GM12878 (cell line): ENCODE data around the gene PID1. TPM values are rescaled to one million over a fixed set of nuclear protein-coding genes. Genes with fewer than 3 reads are reported as not detected.

Experiments used
- ATAC-seq: fragments of 200-7000 bp; cut with Tn5 transposase; 3 replicates; pipeline ENCODE4 v1.9.1; 2020; ENCODE audit warnings: mild to moderate bottlenecking, moderate library complexity
- BruUV-seq: library from RNA; stranded (reverse); fragments of 400-500 nt; replicated peaks from 2 replicates; lab custom pipeline; 2021; lab: Mats Ljungman, UMichigan
- CTCF ChIA-PET: fragments of 300-600 bp; sonication (Branson Sonifier 250); formaldehyde crosslinking; extraction: SDS; loops from one replicate; lab custom pipeline; 2021; ENCODE audit warnings: inconsistent platforms; lab: Yijun Ruan, JAX
- POLR2A ChIA-PET: fragments of 350-600 bp; formaldehyde crosslinking; extraction: SDS; loops from one replicate; lab custom pipeline; 2021; ENCODE audit warnings: inconsistent platforms; lab: Charles Lee
- RAD21 ChIA-PET: fragments of 300-600 bp; sonication (Branson Sonifier 250); formaldehyde crosslinking; loops from one replicate; lab custom pipeline; 2023; ENCODE audit warnings: antibody characterized with exemption; ENCODE audit not compliant: unreplicated experiment; lab: Charles Lee
- SMC1A ChIA-PET: fragments of 300-600 bp; sonication (Branson Sonifier 250); formaldehyde crosslinking; loops from one replicate; lab custom pipeline; 2023; ENCODE audit not compliant: unreplicated experiment, uncharacterized antibody; lab: Charles Lee
- DNase-seq: peaks from one replicate; pipeline ENCODE4 v3.0.0-alpha.2; 2011; ENCODE audit warnings: low read depth, low spot score
- FAIRE-seq: peaks from 3 replicates; lab custom pipeline; 2011; peaks lifted over from hg19 to GRCh38; lab: Jason Lieb, UNC
- H2AFZ ChIP-seq: 2 replicates; pipeline ENCODE4 v1.6.0; 2011; ENCODE audit warnings: low read depth, low read length, control low read depth; ENCODE audit not compliant: control insufficient read depth
- H3K27ac ChIP-seq: 2 replicates; pipeline ENCODE4 v1.5.1; 2011; ENCODE audit warnings: control low read depth; ENCODE audit not compliant: control insufficient read depth, insufficient read depth
- H3K27me3 ChIP-seq, 2 experiments: replicated peaks in 1 of 2; 2 replicates each; pipeline versions ENCODE4 v1.6.0 to v1.6.1; 2011; ENCODE audit warnings: low read length in 1 of 2; ENCODE audit not compliant: control insufficient read depth in 2 of 2, insufficient read depth in 2 of 2
- H3K36me3 ChIP-seq, 2 experiments: 2 replicates each; pipeline ENCODE4 v1.5.1; 2011; ENCODE audit warnings: low read length in 1 of 2; ENCODE audit not compliant: control insufficient read depth in 2 of 2, insufficient read depth in 2 of 2
- H3K4me1 ChIP-seq: 2 replicates; pipeline ENCODE4 v1.6.1; 2011; ENCODE audit warnings: mild to moderate bottlenecking, low read length, moderate library complexity, mixed read lengths; ENCODE audit not compliant: control insufficient read depth, insufficient read depth
- H3K4me2 ChIP-seq: 2 replicates; pipeline ENCODE4 v1.6.0; 2011; ENCODE audit warnings: control low read depth; ENCODE audit not compliant: control insufficient read depth, insufficient read depth
- H3K4me3 ChIP-seq: fragments of 200-600 bp; sonication (generic); 2 replicates; pipeline ENCODE4 v1.5.1; 2016
- H3K79me2 ChIP-seq: 2 replicates; pipeline ENCODE4 v1.6.0; 2011; ENCODE audit warnings: low read length; ENCODE audit not compliant: control insufficient read depth, insufficient read depth
- H3K9ac ChIP-seq: 2 replicates; pipeline ENCODE4 v1.8.0; 2011; ENCODE audit warnings: low read length, control low read depth, mixed read lengths; ENCODE audit not compliant: control insufficient read depth, insufficient read depth
- H3K9me3 ChIP-seq: replicated peaks from 3 replicates; pipeline ENCODE4 v1.5.1; 2011; ENCODE audit warnings: mild to moderate bottlenecking, low read length; ENCODE audit not compliant: control insufficient read depth, insufficient read depth
- H4K20me1 ChIP-seq: 2 replicates; pipeline ENCODE4 v1.6.0; 2011; ENCODE audit not compliant: control insufficient read depth, insufficient read depth
- ATF7 ChIP-seq: fragments of 450-650 bp; IDR thresholded peaks from 2 replicates; pipeline ENCODE4 v1.6.1; 2016; ENCODE audit warnings: low read depth, mild to moderate bottlenecking
- BCL11A ChIP-seq: IDR thresholded peaks from 2 replicates; pipeline ENCODE4 v1.6.1; 2011; ENCODE audit warnings: low read depth, low read length
- LARP7 ChIP-seq: fragments of 450-650 bp; IDR thresholded peaks from 2 replicates; pipeline ENCODE4 v1.6.1; 2017; ENCODE audit warnings: mild to moderate bottlenecking
- MEF2B ChIP-seq: fragments of 450-650 bp; IDR thresholded peaks from 2 replicates; pipeline ENCODE4 v1.6.1; 2018; ENCODE audit warnings: mild to moderate bottlenecking, moderate library complexity; ENCODE audit not compliant: partially characterized antibody, poor library complexity, severe bottlenecking
- NFYA ChIP-seq: IDR thresholded peaks from 2 replicates; pipeline ENCODE4 v1.6.1; 2011; ENCODE audit warnings: low read depth, mild to moderate bottlenecking, low read length, improper control_type of control experiment, borderline replicate concordance
- NR2F1 ChIP-seq: fragments of 450-650 bp; conservative IDR thresholded peaks from 2 replicates; pipeline ENCODE4 v1.6.1; 2017; ENCODE audit warnings: mild to moderate bottlenecking
- SIN3A ChIP-seq: IDR thresholded peaks from 2 replicates; pipeline ENCODE4 v1.6.1; 2012; ENCODE audit warnings: low read depth, low read length, improper control_type of control experiment
- SMARCA5 ChIP-seq: fragments of 450-650 bp; IDR thresholded peaks from 2 replicates; pipeline ENCODE4 v1.6.1; 2017; ENCODE audit warnings: mild to moderate bottlenecking
- SPI1 ChIP-seq: IDR thresholded peaks from 2 replicates; pipeline ENCODE4 v1.6.1; 2011; ENCODE audit warnings: low read depth, mild to moderate bottlenecking, low read length, moderate library complexity, borderline replicate concordance; ENCODE audit not compliant: insufficient read depth
- SRF ChIP-seq, 2 experiments: IDR thresholded peaks; 2 replicates each; pipeline ENCODE4 v1.6.1; 2011; ENCODE audit warnings: low read depth in 2 of 2, low read length in 2 of 2, mild to moderate bottlenecking in 1 of 2, moderate library complexity in 1 of 2
- in situ Hi-C: fragments of 300-500 bp; cut with MboI; formaldehyde crosslinking; loops from 9 replicates; pipeline ENCODE4 v1.14.3; 2018; ENCODE audit warnings: mixed read lengths
- intact Hi-C: fragments of 100-400 bp; cut with micrococcal nuclease; formaldehyde crosslinking; loops from one replicate; pipeline ENCODE4 v1.14.2; 2022; ENCODE audit not compliant: unreplicated experiment
- polyA plus RNA-seq, 11 experiments: library from polyadenylated mRNA; depleted of rRNA in 4 of 11; unstranded in 6 of 11; stranded (reverse) in 5 of 11; fragments of >200 nt; fragmentation: Nextera tagmentation in 4 of 11; fragmentation: Illumina TruSeq in 1 of 11; extraction: Ambion mirVana in 4 of 11; extraction: Trizol in 1 of 11; gene quantifications; 1 replicate in 1 of 11; 2 replicates in 10 of 11; pipeline versions ENCODE4 v1.2.1 to v1.2.3, GENCODE V29; 2011 to 2016; ENCODE audit warnings: inconsistent platforms in 2 of 11, missing spikeins in 2 of 11, low read depth in 1 of 11
- total RNA-seq, 4 experiments: library from RNA; depleted of rRNA in 3 of 4; stranded (reverse); fragments of >200 nt in 3 of 4; fragmentation: Illumina TruSeq in 1 of 4; extraction: Trizol in 1 of 4; gene quantifications; 2 replicates each; pipeline versions ENCODE4 v1.2.1 to v1.2.3, GENCODE V29; 2013 to 2021
- TF ChIP-seq, protein P1 (sequence below): fragments of 450-650 bp; IDR thresholded peaks from 2 replicates; pipeline ENCODE4 v1.6.1; 2017; ENCODE audit warnings: borderline replicate concordance

The PID1 gene
- total and polyA plus RNA-seq, 10 of the 15 experiments (the other 5 are each of a cell fraction or from before 2014, with no cell fraction given), result not detected

DNA sequence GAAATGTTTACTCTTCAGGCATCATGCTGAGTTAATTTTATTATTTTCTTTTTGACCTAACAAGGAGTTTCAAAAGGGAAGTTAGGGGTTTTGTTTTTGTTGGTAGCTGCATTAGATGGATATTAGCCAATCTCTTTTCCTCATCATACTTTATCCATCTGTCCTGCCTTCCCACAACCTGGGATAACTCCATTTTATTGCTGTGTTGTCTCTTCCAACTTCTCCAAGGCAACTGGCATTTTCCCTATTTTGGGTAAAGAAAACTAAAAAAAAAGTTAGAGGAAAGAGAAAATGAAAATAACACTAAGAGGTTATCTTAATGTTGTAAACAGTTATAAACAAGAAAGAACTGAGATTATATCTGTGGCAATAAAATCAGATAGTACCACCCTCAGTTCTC lies 147.0 kb downstream of the PID1 start:
- Histone ChIP-seq H3K4me1 (peaks cover 3% of the 10 kb centered on the region), H2AFZ (no peak overlapping the region), H3K4me2 (no peak overlapping the region), H3K9me3 (no peaks in the 10 kb centered on the region; the same call in 1 of the 3 replicates), H3K4me3 (no peak overlapping the region), H3K79me2 (no peaks in the 10 kb centered on the region), H4K20me1 (no peaks in the 10 kb centered on the region), H3K27ac (no peak overlapping the region), H3K9ac (no peak overlapping the region), H3K27me3 (no peaks in the 10 kb centered on the region), H3K36me3 (no peaks in the 10 kb centered on the region)
- CTCF ChIA-PET, result no interaction called here
- in situ Hi-C loops, result no loop called here
- RAD21 ChIA-PET, result no interaction called here
- no peak for ATAC-seq
- no peak for FAIRE-seq
- intact Hi-C loops, result no loop called here
- no TSS peak for BruUV-seq
- SMC1A ChIA-PET, result no interaction called here
- TF ChIP-seq SRF (IDR thresholded peaks at IDR 0.05; ENCODE audit: low read depth in 2 of 2, low read length in 2 of 2) (no peak), MEF2B (no peak), ATF7 (no peak), BCL11A (no peak), SMARCA5 (no peak), SPI1 (no peak), LARP7 (no peak), NR2F1 (no peak), SIN3A (no peak), NFYA (no peak)
- TF ChIP-seq, protein P1, sequence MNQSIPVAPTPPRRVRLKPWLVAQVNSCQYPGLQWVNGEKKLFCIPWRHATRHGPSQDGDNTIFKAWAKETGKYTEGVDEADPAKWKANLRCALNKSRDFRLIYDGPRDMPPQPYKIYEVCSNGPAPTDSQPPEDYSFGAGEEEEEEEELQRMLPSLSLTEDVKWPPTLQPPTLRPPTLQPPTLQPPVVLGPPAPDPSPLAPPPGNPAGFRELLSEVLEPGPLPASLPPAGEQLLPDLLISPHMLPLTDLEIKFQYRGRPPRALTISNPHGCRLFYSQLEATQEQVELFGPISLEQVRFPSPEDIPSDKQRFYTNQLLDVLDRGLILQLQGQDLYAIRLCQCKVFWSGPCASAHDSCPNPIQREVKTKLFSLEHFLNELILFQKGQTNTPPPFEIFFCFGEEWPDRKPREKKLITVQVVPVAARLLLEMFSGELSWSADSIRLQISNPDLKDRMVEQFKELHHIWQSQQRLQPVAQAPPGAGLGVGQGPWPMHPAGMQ, result no peak
- POLR2A ChIA-PET, result no interaction called here
- DNase-seq, result no peak
